Esophagus (tissue), 2 donors: Measurements from ENCODE around the gene SNAI1. TPM values are rescaled to one million over a fixed set of nuclear protein-coding genes. Genes with fewer than 3 reads are reported as not detected.
A peak's percentile ranks its signal among the peaks of the same experiment; 100 is the strongest.

Experiments
- H3K27ac ChIP-seq, 2 donors: one replicate each; pipeline ENCODE4 v1.5.1; 2013; ENCODE audit warnings: low read depth in 2 of 2, mild to moderate bottlenecking in 2 of 2, inconsistent platforms in 1 of 2, low read length in 1 of 2, moderate library complexity in 1 of 2
- H3K27me3 ChIP-seq, 2 donors: one replicate each; pipeline ENCODE4 v1.6.1; 2013; ENCODE audit warnings: low read length in 2 of 2, control low read depth in 1 of 2, mild to moderate bottlenecking in 1 of 2; ENCODE audit not compliant: insufficient read depth in 2 of 2, control insufficient read depth in 1 of 2
- H3K36me3 ChIP-seq, 2 donors: one replicate each; pipeline ENCODE4 v1.6.1; 2013; ENCODE audit warnings: low read length in 1 of 2; ENCODE audit not compliant: control insufficient read depth in 2 of 2, insufficient read depth in 2 of 2
- H3K4me1 ChIP-seq, 2 donors: one replicate each; pipeline ENCODE4 v1.6.1; 2013; ENCODE audit warnings: low read length in 1 of 2; ENCODE audit not compliant: control insufficient read depth in 2 of 2, insufficient read depth in 2 of 2
- H3K4me3 ChIP-seq, 2 donors: one replicate each; pipeline ENCODE4 v1.5.1; 2013; ENCODE audit warnings: low read length in 2 of 2, mild to moderate bottlenecking in 2 of 2, low read depth in 1 of 2, moderate library complexity in 1 of 2
- H3K9me3 ChIP-seq, 2 donors: one replicate each; pipeline ENCODE4 v1.6.1; 2013; ENCODE audit warnings: mild to moderate bottlenecking in 2 of 2, low read depth in 1 of 2, low read length in 1 of 2, moderate library complexity in 1 of 2; ENCODE audit not compliant: control insufficient read depth in 2 of 2, insufficient read depth in 1 of 2
- WGBS, 2 donors: extraction: QIAGEN DNeasy Blood & Tissue Kit; methylation state at CpG; one replicate each; pipeline ENCODE4 v1.1.7; 2013; 5-methylcytosine and 5-hydroxymethylcytosine counted together
- polyA plus RNA-seq, 2 donors: library from polyadenylated mRNA; stranded (reverse); fragments of 200-250 nt; gene quantifications; one replicate each; pipeline ENCODE4 v1.2.3, GENCODE V29; 2013
- donor health status: healthy with polysubstance abuse.
- donor health status: Bipolar disorder and iron deficiency.

Gene SNAI1
- polyA plus RNA-seq, 2 donors = 0.86 to 1.2 TPM

- Histone ChIP-seq H3K27ac (no peak overlapping the region), H3K9me3 (no peaks in the 10 kb centered on the region), H3K4me1 (peaks cover 0 to 8% of the 10 kb centered on the region in 2 donors), H3K36me3 (no peaks in the 10 kb centered on the region), H3K27me3 (no peaks in the 10 kb centered on the region), H3K4me3 (no peak overlapping the region)
- 71 to 83% methylated on average over 6 of the region's 6 CpGs for WGBS, 2 donors
Measured at GRCh38 chr20:49985157-49985556, 2.4 kb downstream of the SNAI1 start.

GRCh38 chr20:49985617-49986016 is 2.8 kb downstream of the SNAI1 start:
- Histone ChIP-seq H3K27me3 (no peaks in the 10 kb centered on the region), H3K4me1 (peaks cover 0 to 8% of the 10 kb centered on the region in 2 donors), H3K36me3 (no peaks in the 10 kb centered on the region), H3K9me3 (no peaks in the 10 kb centered on the region), H3K27ac (no peak overlapping the region), H3K4me3 (no peak overlapping the region)
- WGBS, 2 donors = 77 to 90% methylated on average over 13 of the region's 13 CpGs

- Histone ChIP-seq H3K4me1 (peaks cover 0 to 8% of the 10 kb centered on the region in 2 donors), H3K27ac (no peak overlapping the region), H3K36me3 (no peaks in the 10 kb centered on the region), H3K27me3 (no peaks in the 10 kb centered on the region), H3K9me3 (no peaks in the 10 kb centered on the region), H3K4me3 (no peak overlapping the region)
- WGBS, 2 donors = 87 to 93% methylated on average over 4 of the region's 4 CpGs
Measured at GRCh38 chr20:49986049-49986448, 3.3 kb downstream of the SNAI1 start.

GRCh38 chr20:49987015-49987867 is 4.5 kb downstream of the SNAI1 start:
- H3K4me1 ChIP-seq = peaks cover 0 to 6% of the 10 kb centered on the region in 2 donors
- no peak overlapping the region for H3K4me3 ChIP-seq
- WGBS, 2 donors = 89 to 90% methylated on average over 15 of the region's 15 CpGs
- no peaks in the 10 kb centered on the region for H3K27me3 ChIP-seq
- no peaks in the 10 kb centered on the region for H3K36me3 ChIP-seq
- H3K9me3 ChIP-seq = no peaks in the 10 kb centered on the region
- H3K27ac ChIP-seq = no peak overlapping the region

GRCh38 chr20:49987868-49988690 is 5.3 kb downstream of the SNAI1 start:
- Histone ChIP-seq H3K4me3 (no peak overlapping the region), H3K27me3 (no peaks in the 10 kb centered on the region), H3K4me1 (peaks cover 0 to under 1% of the 10 kb centered on the region in 2 donors), H3K27ac (no peak overlapping the region), H3K36me3 (no peaks in the 10 kb centered on the region), H3K9me3 (no peaks in the 10 kb centered on the region)
- WGBS, 2 donors = 79 to 80% methylated on average over 18 of the region's 18 CpGs

- Histone ChIP-seq H3K4me3 (no peak overlapping the region), H3K4me1 (no peaks in the 10 kb centered on the region)
- WGBS, 2 donors = 58 to 59% methylated on average over 22 of the region's 22 CpGs
Measured at GRCh38 chr20:49989234-49990065, 6.7 kb downstream of the SNAI1 start.

GRCh38 chr20:49990271-49990720 is 7.5 kb downstream of the SNAI1 start:
- no peaks in the 10 kb centered on the region for H3K4me1 ChIP-seq
- no peaks in the 10 kb centered on the region for H3K9me3 ChIP-seq
- no peak overlapping the region for H3K4me3 ChIP-seq
- H3K27me3 ChIP-seq = no peaks in the 10 kb centered on the region
- H3K27ac ChIP-seq = peak overlapping the region in 1 of 2 donors; percentile 69
- WGBS, 2 donors = 28 to 41% methylated on average over 9 of the region's 9 CpGs
- no peaks in the 10 kb centered on the region for H3K36me3 ChIP-seq

More at GRCh38 chr20:49989234-49990065, 6.7 kb downstream of the SNAI1 start:
- Histone ChIP-seq H3K9me3 (no peaks in the 10 kb centered on the region), H3K27me3 (no peaks in the 10 kb centered on the region), H3K27ac (peak overlapping the region; percentile 60 to 69), H3K36me3 (no peaks in the 10 kb centered on the region)

GRCh38 chr20:49993301-49993751 is 10.5 kb downstream of the SNAI1 start:
- H3K27me3 ChIP-seq = no peaks in the 10 kb centered on the region
- H3K27ac ChIP-seq = no peak overlapping the region
- no peaks in the 10 kb centered on the region for H3K36me3 ChIP-seq
- no peaks in the 10 kb centered on the region for H3K4me1 ChIP-seq
- H3K9me3 ChIP-seq = no peaks in the 10 kb centered on the region
- WGBS, 2 donors = 65 to 78% methylated on average over 6 of the region's 6 CpGs
- H3K4me3 ChIP-seq = no peak overlapping the region

GRCh38 chr20:49995586-49995985 is 12.8 kb downstream of the SNAI1 start:
- H3K27ac ChIP-seq = no peak overlapping the region
- no peaks in the 10 kb centered on the region for H3K9me3 ChIP-seq
- H3K4me3 ChIP-seq = no peak overlapping the region
- no peaks in the 10 kb centered on the region for H3K27me3 ChIP-seq
- H3K36me3 ChIP-seq = no peaks in the 10 kb centered on the region
- 85 to 96% methylated on average over 3 of the region's 3 CpGs for WGBS, 2 donors
- H3K4me1 ChIP-seq = no peaks in the 10 kb centered on the region
